ENCODE measurements around the gene CD7. TPM values are rescaled to one million over a fixed set of nuclear protein-coding genes. Genes with fewer than 3 reads are reported as not detected.

Gene CD7
- total RNA-seq, 2 donors from 2014 or later, result 0.55 to 0.80 TPM

GRCh38 chr17:82275326-82275725 is 42.1 kb downstream of the CD7 start:
- TF ChIP-seq, protein P1, sequence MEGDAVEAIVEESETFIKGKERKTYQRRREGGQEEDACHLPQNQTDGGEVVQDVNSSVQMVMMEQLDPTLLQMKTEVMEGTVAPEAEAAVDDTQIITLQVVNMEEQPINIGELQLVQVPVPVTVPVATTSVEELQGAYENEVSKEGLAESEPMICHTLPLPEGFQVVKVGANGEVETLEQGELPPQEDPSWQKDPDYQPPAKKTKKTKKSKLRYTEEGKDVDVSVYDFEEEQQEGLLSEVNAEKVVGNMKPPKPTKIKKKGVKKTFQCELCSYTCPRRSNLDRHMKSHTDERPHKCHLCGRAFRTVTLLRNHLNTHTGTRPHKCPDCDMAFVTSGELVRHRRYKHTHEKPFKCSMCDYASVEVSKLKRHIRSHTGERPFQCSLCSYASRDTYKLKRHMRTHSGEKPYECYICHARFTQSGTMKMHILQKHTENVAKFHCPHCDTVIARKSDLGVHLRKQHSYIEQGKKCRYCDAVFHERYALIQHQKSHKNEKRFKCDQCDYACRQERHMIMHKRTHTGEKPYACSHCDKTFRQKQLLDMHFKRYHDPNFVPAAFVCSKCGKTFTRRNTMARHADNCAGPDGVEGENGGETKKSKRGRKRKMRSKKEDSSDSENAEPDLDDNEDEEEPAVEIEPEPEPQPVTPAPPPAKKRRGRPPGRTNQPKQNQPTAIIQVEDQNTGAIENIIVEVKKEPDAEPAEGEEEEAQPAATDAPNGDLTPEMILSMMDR (conservative IDR thresholded peaks at IDR 0.05), result no peak
- peaks cover 30% of the 10 kb centered on the region for H3K4me1 ChIP-seq (ENCODE audit: control insufficient read depth, insufficient read depth, low read length)

DNA sequence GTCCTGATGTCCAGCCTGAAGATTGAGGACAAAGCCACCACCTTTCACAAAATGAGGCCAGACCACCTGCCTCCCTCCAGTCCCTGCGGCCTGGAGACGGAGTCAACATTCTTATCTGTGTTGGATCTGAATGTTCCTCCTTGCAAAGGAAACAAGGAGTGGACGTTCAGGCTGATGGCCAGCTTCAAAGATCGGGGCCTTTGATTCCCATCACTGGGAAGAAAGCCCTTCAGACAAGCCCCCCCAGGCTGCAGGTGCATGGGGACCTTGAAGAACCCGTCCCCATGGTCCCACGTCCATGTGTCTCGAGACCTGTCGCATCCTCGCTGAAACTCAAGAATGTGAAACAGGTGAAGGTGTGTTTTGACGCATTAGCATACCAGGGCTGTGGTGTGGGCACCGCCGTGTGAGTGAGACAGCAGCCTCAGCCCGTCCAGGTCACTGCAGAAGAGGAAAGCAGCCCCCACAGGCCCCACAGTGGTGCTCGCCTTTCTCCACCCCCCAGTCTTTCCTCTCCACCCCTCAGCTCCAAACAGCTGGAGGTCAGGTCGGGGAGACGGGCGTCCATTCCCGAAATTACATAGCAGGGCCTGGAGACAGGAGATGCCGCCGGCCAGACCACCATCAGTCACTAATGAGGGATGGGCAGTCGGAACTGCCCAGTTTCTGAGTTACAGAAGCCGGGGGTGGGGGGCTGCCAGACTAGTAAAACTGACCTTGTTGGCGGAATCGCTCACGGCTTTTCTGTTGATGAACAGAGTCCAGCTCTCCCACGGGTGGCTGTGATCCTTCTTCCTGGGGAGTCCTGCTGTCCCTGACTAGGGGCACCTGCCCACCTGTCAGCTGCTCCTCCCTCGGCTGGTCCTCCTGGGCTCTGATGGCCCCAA is 43.0 kb downstream of the CD7 start:
- Mint-ChIP-seq H3K36me3 (ENCODE audit: low read depth) (peaks cover 30% of the 10 kb centered on the region), H3K27me3 (ENCODE audit: insufficient read depth) (peaks cover 42% of the 10 kb centered on the region), H3K9me3 (peaks cover 2% of the 10 kb centered on the region), H3K27ac (no peak overlapping the region), H3K4me3 (peak overlapping the region; percentile 79), H3K4me1 (peaks cover 38% of the 10 kb centered on the region)
- WGBS, 2 experiments (ENCODE audit: insufficient coverage in 1 of 2, insufficient read length in 1 of 2), result 87 to 95% methylated on average over 15 to 27 of the region's 27 CpGs
- Histone ChIP-seq H3K9ac (ENCODE audit: extremely low read depth, low read length, poor library complexity, severe bottlenecking) (no peak overlapping the region), H3K36me3 (ENCODE audit: control insufficient read depth, insufficient read depth, low read length) (peaks cover 28% of the 10 kb centered on the region), H3K9me3 (ENCODE audit: control insufficient read depth, low read length) (no peaks in the 10 kb centered on the region), H3K4me1 (ENCODE audit: control insufficient read depth, insufficient read depth, low read length) (peaks cover 35% of the 10 kb centered on the region), H3K27ac (ENCODE audit: low read depth, low read length) (no peak overlapping the region), H3K27me3 (ENCODE audit: control insufficient read depth, insufficient read depth, low read length, poor library complexity, severe bottlenecking) (no peaks in the 10 kb centered on the region), H3K4me3 (ENCODE audit: low read length) (peak overlapping the region; percentile 41)
- TF ChIP-seq, protein P1 (conservative IDR thresholded peaks at IDR 0.05), result no peak
- DNase-seq, result no peak

More at GRCh38 chr17:82275326-82275725, 42.1 kb downstream of the CD7 start:
- H3K4me1 Mint-ChIP-seq, result peaks cover 29% of the 10 kb centered on the region
- no peaks in the 10 kb centered on the region for H3K9me3 ChIP-seq (ENCODE audit: control insufficient read depth, low read length)
- H3K4me3 ChIP-seq (ENCODE audit: low read length), result no peak overlapping the region
- H3K27me3 ChIP-seq (ENCODE audit: control insufficient read depth, insufficient read depth, low read length, poor library complexity, severe bottlenecking), result no peaks in the 10 kb centered on the region
- H3K36me3 ChIP-seq (ENCODE audit: control insufficient read depth, insufficient read depth, low read length), result peaks cover 19% of the 10 kb centered on the region
- peaks cover 22% of the 10 kb centered on the region for H3K36me3 Mint-ChIP-seq (ENCODE audit: low read depth)
- peaks cover 2% of the 10 kb centered on the region for H3K9me3 Mint-ChIP-seq
- H3K27me3 Mint-ChIP-seq (ENCODE audit: insufficient read depth), result peaks cover 47% of the 10 kb centered on the region
- no peak for DNase-seq
- H3K27ac ChIP-seq (ENCODE audit: low read depth, low read length), result no peak overlapping the region
- 93% methylated on average over 14 of the region's 14 CpGs for WGBS, 2 experiments (ENCODE audit: insufficient coverage in 1 of 2, insufficient read length in 1 of 2)
- no peak overlapping the region for H3K9ac ChIP-seq (ENCODE audit: extremely low read depth, low read length, poor library complexity, severe bottlenecking)
- no peak overlapping the region for H3K27ac Mint-ChIP-seq
- H3K4me3 Mint-ChIP-seq, result no peak overlapping the region

DNA sequence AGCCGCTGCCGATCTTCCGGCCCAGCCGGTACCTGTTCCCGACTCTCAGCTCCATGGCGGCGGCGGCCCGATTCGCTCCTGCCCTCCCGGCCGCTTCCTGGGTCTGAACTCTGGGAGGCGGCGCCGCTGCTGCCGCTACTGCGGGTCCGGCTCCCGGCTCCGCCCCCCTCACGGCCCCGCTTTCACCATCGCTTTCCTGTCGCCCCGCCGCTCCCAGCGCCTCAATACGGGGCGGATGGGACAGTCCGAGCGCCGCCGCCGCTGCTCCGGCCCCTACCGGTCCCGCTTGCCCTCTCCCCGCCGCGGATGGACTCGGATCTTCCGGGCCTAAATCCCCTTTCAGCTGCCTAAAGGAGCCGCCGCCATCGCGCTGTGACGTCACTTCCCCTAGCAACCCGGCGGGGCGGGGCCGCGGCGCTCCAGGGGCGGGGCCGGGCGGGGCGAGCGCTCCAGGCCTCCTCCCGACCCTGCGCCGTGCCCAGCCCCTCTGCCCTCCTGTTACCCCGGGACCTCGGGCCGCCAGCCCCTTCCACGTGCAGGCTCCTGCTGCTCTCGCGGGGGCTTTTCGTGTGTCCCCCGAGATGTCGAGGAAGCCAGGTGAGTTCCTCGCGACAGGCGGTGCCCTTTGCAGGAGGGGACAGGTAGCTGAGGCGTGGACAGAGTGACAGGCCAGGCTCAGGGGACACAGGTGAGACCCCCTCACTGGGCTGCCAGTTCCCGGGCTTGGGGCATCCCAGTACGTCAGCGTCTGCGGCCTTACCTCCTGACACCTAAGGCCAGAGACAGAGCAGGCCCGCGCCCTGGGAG is 43.9 kb downstream of the CD7 start, which contains the start of gene CSNK1D:
Gene CSNK1D, minus strand, starts transcription at position 374 of the 807 bp plus-strand sequence. Its CDS starts 319 bp downstream, at position 55.
- peaks cover 38% of the 10 kb centered on the region for H3K4me1 ChIP-seq (ENCODE audit: control insufficient read depth, insufficient read depth, low read length)
- TF ChIP-seq, protein P1 (conservative IDR thresholded peaks at IDR 0.05), result no peak
- WGBS, 2 experiments (ENCODE audit: insufficient coverage in 1 of 2, insufficient read length in 1 of 2), result 5 to 8% methylated on average over 41 to 80 of the region's 80 CpGs

More for the DNA sequence above, 43.9 kb downstream of the CD7 start, which contains the start of gene CSNK1D:
- Mint-ChIP-seq H3K27ac (peak within 1 kb of the TSS; percentile 99), H3K4me3 (peak within 1 kb of the TSS; percentile 79), H3K9me3 (peaks cover 2% of the 10 kb centered on the region), H3K36me3 (ENCODE audit: low read depth) (peaks cover 36% of the 10 kb centered on the region), H3K4me1 (peaks cover 39% of the 10 kb centered on the region), H3K27me3 (ENCODE audit: insufficient read depth) (peaks cover 39% of the 10 kb centered on the region)
- Histone ChIP-seq H3K9ac (ENCODE audit: extremely low read depth, low read length, poor library complexity, severe bottlenecking) (peak within 1 kb of the TSS; percentile 90), H3K9me3 (ENCODE audit: control insufficient read depth, low read length) (no peaks in the 10 kb centered on the region), H3K36me3 (ENCODE audit: control insufficient read depth, insufficient read depth, low read length) (peaks cover 37% of the 10 kb centered on the region), H3K27me3 (ENCODE audit: control insufficient read depth, insufficient read depth, low read length, poor library complexity, severe bottlenecking) (no peaks in the 10 kb centered on the region), H3K27ac (ENCODE audit: low read depth, low read length) (peak within 1 kb of the TSS; percentile 100), H3K4me3 (ENCODE audit: low read length) (peak within 1 kb of the TSS; percentile 96)
- peak; percentile 99 for DNase-seq
